HuH-7 (cell line): ENCODE measurements around the gene PDCL3.

Experiments
- DNase-seq: peaks from one replicate; pipeline ENCODE4 v3.0.0; 2011; ENCODE audit warnings: low spot score

The PDCL3 gene

DNA sequence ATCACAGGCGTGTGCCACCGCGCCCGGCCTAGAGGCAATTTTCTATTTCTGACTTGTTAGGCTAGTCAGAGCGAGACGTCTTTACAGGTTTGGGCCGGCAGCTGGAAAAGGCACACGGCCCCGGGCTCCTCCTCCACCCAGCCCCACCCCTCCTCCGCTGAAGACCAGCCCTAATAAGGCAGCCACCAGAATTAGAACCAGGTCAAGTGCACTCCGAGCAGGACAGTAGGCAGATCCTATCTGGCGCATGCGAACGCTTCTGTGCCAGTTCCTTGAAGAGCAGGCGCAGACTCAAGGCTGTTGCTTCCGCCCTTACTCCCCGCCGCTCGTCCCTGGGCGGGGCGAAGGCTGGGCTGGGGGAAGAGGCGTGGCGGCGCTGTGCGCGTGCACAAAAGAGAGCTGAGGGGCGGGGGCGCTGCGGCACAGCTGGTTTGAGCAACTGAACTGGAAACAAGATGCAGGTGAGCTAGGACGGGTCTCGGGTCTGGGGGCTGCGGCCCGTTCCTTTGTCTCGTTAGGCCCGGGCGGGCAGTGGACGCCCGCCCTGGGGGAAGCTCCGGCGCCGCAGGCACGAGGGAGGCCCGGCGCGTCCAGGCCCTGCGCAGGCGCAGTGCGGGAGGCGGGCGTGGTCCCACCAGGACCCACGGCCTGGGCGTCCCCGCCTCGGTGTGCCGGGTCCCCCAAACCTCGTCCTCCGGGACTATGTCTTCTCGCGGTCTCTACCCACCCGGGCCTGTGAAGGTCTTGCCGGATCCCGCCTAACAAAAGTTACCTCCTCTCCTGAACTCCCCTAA lies at the start of gene PDCL3:
TSS of gene PDCL3 (plus strand) at position 381 of the 794 bp plus-strand sequence. CDS start at position 456, 75 bp downstream.
- DNase-seq = peak; percentile 93

DNA sequence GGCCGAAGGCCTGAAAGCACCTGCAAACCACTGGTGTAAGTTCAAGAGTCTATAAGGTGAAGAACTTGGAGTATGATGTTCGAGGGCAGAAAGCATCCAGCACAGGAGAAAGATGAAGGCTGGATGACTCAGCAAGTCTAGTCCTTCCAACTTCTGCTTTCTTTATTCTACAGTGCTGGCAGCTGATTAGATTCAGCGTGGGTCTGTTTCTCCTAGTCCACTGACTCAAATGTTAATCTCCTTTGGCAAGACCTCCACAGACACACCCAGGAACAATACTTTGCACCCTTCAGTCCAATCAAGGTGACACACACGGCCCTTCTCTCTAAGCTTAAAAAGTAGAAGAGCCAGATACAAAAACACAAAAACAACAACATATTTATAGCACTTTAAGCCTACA lies 49.1 kb upstream of the PDCL3 start:
- no peak for DNase-seq

DNA sequence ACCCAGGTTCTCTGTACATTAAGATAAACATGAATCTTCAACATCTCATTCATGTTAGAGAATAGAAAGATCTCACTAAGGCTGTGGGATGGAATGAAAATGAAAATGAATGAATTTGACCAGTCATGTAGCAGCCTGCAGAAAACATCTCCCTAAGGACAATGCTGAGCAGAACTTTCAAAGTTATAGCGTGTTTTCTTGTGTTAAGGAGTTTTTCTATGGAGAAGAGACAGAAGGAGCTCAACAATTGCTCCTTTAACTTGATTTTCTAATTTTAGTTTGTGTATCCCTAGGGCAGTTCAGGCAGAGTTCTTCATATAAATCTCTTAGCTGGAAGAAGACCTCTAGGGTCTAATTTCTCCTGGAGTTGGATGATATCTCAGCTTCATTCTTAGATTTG lies 45.2 kb upstream of the PDCL3 start:
- no peak for DNase-seq

DNA sequence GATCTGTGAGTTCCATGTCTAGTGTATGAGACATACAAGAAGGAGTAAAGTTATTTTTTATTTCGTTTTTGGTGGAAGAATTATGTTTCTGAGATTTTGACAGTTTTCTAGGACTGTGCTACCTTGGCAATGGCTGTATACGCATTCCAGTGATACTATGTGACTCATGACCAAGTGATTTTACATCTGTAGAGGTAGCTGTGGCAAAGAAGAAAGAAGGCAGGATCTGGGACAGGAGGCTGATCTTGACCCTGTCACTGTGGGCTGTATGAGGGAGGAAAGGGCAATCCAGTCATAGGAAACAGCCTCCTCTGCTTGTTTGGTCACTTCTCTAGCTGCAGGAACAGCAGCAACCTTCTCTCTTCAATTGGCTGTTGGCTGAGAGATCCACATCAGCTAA lies 44.0 kb upstream of the PDCL3 start:
- DNase-seq = no peak

DNA sequence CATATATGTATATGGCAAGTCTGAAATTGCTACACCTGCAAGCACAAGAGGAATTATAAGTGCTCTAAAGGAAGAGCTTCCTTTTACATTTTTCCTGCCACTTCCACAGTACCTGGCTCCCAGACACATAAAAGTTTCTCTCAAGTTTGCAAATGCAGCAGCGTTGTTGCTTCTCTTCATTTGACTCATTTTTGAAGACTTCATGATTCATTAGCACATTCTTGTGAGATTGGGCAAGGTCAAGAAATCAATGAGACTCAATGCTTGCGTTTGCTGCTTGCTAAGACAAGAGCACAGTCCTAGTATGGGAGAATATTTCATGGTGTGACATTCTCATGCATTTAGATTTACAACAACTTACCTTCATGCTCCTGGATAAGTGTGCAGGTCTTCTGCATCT lies 42.6 kb upstream of the PDCL3 start:
- DNase-seq = no peak

DNA sequence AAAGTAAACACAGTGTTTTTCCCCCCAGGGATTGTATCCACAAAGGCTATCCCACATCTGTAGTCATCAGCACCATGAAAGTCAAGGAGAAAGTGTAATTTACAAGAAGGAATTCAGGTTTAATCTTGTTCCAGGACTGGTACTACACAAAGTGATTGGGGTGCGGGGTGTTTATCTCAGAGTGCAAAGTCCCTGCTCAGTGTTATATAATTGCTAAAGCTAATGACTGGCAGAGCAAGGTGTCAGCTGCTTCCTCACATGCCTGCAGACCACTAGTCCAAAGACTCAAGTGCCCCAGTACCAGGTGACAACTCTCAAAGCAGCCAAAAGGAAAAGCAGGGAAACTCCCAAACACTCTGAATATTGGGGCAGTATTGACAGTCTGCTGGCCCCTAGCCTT lies 40.4 kb upstream of the PDCL3 start:
- no peak for DNase-seq

DNA sequence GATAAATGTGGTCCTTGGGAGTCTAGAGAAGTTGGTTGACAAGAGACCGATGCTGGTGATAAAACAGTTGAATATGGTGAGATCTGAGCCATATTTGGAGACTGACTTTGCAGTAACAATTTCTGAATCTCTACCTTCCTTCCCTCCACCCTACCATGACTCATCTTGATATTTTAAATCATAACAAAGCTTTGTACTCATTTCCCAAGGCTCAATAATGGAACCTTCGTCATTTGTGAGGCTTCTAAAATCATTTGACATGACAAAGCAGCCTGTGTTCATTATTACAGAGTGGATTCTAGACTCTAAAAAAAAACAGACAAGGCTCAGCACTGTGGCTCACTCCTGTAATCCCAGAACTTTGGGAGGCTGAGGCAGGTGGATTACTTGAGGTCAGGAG lies 38.5 kb upstream of the PDCL3 start:
- DNase-seq = no peak

DNA sequence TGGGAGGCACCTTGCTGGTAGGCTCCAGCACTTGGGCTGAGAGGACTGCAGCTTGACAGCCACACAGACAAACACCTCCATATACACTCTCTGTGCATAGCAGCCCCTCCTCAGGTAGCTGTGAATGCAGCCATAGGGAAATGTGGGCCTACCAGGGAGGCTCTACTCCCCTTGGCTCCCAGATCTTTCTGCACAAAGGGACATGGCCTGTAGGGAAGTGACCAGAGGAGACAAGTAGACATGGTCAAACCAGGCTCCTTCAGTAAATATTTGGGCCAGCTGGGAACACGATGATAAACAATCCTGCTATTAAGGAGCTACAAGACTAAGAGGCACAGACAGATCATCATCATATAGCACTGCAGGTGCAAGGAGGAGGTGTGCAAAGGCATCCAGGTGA lies 35.9 kb upstream of the PDCL3 start:
- DNase-seq = no peak

DNA sequence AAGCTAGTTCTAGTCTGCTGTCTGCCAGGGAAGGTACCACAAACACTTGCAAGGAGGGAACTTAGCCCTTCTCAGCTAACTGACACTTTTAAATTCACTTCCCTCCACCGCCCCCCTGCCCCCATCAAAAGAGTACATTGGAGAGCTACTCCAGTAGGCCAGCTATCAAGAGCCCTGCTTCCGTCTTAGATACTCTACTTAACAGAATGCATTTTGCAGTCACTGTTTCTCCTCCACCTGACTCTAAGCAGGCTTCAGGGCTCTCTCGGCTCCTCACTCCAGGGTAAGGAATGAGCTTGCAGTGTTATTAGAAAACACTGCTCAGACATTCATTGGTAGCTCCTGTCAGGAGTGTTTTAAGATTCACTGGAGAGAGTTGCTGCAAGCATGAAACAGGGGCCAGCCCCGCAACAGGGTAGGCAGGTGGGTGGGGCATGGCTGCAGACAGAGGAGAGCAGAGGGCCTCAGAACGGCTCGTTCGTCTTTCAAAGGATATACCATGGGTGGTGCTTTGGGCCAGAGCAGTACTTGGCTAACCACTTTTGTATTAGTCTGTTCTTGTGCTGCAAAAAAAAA lies 35.3 kb upstream of the PDCL3 start:
- DNase-seq = no peak

DNA sequence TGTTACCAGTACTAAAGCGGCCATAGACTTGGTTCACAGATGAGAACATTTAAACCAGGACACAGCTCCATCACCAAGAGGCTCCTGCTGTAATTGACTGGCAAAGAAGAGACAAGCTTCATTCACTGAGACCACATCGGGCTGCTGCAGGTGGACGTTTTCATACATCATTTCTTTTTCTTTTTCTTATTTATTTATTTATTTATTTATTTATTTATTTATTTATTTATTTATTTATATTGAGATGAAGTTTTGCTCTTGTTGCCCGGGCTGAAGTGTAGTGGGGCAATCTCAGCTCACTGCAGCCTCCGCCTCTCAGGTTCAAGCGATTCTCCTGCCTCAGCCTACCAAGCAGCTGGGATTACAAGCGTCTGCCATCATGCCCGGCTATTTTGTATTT lies 33.6 kb upstream of the PDCL3 start:
- DNase-seq = no peak

DNA sequence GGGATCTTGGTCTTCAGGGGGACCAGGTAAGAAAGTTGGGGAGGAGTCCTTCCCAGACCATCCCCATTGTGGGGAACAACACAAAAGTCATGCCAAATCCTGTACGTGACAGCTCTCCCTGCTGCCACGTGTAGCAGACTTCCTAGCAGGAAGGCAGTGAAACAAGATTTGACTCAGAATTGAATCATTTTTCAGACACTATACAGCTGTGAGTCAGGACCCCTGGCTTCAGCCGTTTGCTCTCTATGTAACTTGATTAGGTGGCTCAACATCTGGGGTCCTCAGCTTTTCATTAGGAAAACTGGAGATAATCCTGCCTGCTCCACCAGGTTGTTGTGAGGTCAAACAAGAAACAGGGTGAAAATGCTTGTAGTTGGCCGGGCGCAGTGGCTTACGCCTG lies 32.9 kb upstream of the PDCL3 start:
- DNase-seq = no peak

DNA sequence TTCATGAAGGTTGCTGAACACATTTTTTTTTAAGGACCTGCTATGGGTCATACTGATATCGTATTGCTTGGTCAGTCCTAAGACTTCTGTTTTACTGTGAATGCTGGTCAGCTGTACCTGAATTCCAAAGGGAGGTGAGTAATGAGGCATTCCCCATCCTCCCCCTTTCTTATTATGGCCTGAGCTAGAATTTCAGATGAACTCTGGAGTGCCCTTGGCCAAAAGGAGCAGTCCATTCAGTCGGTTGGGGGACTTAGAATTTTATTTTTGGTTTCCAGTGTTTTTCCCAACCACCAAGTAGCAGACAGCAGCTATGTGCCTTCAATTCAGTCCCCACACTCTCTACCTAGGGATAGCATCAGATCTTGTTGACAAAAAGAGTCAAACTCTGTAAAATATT lies 26.9 kb upstream of the PDCL3 start:
- DNase-seq = no peak

DNA sequence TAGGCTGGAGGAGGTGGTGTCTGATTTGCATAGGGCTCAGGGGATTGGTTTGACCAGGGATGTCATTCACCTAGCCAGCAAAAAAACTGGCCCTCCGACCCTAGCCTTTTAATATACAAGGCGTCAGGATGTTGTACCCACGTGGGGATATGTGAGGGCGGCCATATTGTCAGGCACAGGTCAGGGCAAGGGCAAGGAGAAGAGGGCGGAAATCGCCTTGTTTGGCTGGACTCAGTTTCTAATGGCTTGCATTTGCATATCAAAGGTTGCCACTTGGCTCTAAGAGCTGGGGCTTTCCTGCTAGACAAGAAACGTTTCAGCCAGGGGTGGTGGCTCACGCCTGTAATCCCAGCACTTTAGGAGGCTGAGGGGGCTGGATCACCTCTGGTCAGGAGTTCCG lies 24.9 kb upstream of the PDCL3 start:
- DNase-seq = no peak

DNA sequence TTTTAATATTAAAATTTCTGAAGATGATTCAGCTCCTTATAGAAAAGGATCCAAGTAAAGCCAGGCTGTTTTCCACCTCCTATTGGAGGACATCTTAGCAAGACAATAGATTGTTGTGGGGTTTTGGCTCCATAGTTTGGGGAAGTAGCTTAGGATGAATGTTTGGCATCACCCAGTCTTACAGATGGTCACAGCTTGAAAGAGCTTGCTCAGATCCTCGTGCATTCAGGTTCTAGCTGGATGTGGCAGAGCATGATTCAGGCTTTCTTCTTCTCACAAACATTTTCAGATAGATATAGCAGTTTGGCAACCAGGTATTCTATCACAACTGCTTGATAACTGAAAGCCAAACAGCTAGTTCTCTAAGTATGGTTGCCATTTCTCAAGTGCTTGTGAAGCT lies 23.6 kb upstream of the PDCL3 start:
- DNase-seq = no peak

DNA sequence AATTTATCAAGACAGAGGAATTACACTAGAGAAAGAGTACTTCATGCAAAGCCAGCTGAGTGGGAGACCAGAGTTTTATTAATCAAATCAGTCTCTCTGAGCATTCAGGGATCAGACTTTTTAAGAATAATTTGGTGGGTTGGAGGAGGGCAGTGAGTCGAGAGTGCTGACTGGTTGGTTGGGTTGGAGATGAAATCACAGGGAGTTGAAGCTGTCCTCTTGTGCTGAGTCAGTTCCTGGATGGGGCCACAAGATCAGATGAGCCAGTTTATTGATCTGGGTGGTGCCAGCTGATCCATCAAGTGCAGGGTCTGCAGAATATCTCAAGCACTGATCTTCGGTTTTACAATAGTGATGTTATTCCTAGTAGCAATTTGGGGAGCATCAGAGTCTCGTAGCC lies 21.4 kb upstream of the PDCL3 start:
- DNase-seq = no peak

DNA sequence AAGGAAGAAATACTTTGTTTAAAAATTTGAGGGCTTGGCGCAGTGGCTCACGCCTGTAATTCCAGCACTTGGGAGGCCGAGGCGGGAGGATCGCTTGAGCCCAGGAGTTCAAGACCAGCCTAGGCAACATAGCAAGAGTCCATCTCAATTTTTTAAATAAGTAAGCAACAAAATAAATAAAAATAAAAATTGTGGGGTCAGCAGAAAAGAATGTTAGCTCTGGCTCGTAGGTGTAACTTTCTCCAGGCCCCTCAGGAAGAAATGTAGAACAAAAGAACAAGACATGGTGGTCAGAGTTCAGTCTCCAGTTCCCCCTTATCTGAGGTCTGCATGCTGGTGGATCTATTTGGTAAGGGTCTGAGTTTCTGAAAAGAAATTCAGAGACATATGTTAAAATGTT lies 20.4 kb upstream of the PDCL3 start:
- no peak for DNase-seq

DNA sequence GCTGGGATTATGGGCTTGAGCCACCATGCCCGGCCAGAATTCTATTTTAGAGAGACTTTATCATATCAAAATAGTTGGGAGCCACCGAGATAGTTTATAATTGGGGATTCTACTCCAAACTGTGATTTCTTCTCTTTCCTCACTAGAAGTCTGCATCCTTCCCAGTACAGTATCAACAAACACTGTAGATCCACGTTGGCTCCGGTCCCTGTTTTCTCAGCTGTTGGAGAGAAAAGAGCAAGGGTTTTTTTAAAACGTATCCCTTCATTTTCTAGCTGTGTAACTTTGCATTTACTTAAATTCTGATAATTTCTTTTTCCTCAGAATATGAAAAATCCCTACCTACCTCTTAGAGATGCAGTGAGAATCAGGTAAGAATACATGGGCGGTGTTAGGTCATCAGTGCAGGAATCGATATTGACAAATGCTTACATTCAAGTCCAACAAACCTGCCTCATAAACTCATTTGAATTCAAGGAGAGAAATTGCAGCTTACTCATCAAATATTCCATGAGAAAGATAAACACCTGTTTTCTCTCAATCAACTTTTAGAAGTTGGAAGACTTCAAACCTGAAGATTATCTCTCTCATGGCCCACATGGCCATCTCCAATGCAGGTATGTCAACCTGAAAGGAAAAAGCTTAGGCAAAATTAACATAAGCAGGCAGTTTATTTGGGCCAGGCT lies 17.7 kb upstream of the PDCL3 start:
- no peak for DNase-seq

DNA sequence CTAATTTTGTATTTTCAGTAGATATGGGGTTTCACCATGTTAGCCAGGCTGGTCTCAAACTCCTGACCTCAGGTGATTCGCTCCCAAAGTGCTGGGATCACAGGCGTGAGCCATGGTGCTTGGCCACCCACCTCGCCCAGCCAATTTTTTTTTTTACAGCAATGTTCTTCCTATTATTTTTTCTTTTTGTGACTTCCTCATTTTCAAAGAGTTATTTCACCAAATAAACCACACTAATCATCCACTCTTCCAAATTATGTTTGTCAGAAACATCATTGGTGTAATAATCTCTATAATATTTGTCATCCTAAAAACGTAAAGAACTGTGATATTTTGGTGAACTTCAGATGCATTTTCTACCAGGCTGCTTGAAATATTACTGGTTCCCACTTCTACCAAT lies 16.3 kb upstream of the PDCL3 start:
- no peak for DNase-seq

DNA sequence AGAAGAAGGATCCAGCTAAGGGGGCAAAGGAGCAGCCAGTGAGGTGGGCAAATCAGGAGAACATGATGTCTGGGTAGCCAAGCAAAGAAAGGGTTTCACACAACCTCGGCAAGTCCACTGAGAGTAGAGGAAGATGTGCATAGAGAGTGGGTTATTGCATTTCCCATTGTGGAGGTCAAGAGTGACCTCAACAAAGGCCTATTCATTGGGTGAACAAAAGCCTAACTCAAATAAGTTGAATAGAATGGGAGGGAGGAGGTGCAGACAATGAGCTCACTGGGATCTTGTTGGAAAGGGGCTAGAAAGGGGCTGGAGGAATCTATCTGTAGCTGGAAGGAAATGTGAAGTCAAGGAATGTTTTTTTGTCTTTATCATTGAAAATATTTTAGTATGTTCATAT lies 14.0 kb upstream of the PDCL3 start:
- DNase-seq = no peak

DNA sequence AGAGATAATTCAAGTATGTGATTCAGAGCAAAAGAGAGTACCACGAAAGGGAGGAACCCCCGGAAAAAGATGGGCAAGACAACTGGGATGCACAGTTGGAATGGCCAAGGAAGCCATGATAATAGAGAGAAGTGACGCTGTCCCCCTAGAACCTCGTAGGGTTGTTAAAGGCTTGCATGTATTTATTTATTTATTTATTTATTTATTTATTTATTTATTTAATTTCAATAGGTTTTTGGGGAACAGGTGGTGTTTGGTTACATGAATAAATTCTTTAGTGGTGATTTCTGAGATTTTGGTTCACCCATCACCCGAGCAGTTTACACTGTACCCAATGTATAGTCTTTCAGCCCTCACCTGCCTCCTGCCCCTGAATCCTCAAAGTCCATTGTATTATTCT lies 11.5 kb upstream of the PDCL3 start:
- no peak for DNase-seq

DNA sequence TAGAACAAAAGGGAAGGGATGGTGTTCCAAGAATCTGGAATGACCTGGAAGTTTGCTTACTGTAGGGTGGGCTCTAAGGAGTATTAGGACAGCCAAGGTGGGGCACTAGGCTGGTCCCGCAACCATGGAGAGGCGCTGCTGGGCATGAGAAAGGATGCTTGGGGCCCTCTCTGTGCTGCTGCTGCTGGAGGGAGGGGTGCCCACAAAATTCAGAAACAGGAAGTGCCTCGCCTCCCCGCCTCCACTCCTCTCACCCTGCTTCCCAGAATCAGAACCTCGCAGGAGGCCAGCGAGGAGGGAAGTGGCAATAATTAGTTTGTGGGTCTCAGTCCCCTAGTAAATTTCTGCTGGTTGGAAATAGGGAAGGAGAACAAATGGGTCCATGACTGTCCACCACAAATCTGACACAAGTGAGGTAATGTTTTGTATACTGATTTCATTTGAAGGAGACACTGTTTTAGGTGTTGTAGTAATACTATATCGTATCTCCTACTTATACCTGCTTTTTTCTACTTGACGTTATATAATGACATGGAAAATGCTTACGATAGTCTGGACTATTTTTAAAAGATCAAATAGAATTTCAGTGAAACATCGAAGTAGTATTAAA lies 7.9 kb upstream of the PDCL3 start:
- DNase-seq = no peak

DNA sequence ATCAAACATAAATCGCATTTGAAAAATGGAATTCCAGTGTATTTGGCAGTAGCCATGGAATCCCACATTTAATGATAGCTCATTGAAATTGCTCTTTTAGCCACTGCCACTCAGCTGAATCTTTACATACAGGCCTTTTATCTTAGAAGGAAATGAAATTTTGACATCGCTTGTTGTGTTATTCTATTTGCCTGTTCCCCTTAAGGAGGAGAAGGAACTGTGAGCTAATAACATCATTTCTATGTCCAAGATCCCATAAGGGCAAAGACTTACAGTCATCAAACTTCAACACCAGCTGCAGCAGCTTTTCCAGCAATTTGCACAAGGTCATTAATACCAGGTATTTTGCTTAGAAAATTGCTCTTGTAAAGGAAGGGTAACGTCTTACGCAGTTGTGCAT lies 6.0 kb upstream of the PDCL3 start:
- DNase-seq = no peak

DNA sequence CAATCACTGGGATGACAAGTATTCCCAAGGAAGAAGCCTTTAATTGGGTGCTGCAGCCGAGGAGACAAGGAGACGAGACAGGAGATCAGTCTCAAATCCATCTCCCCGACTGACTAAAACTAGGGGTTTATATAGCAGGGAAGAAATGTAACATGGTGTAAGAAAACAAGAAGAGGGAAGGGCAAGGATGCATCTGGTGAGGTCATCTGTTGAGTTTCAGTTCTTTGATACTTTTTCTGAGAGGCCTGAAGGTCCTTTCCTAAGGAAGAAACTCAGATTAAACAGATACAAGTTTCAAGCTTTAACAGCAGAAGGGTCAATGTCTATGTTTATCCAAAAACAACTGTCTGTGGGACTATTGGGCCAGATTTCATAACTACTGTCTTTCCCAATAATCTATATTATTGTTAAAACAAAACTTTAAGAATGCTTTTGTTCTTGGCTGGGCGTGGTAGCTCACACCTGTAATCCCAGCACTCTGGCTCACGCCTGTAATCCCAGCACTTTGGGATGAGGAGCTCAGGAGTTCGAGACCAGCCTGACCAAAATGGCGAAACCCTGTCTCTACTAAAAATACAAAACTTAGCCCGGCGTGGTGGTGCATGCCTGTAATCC lies 2.5 kb upstream of the PDCL3 start:
- no peak for DNase-seq
